CD14-positive monocyte (primary cell): ENCODE results near the gene LINC00632. TPM values are rescaled to one million over a fixed set of nuclear protein-coding genes. Genes with fewer than 3 reads are reported as not detected.

Source experiments
- DNase-seq, 3 donors: peaks; one replicate each; pipeline ENCODE4 v3.0.0-alpha.2; 2011 to 2022
- H2AFZ ChIP-seq: 2 replicates; pipeline ENCODE4 v1.6.0; 2012; ENCODE audit warnings: mild to moderate bottlenecking, low read depth, low read length, inconsistent platforms; ENCODE audit not compliant: insufficient read depth, poor library complexity, severe bottlenecking
- H3K27ac ChIP-seq, 2 donors: 1 replicate in 1 of 2; 2 replicates in 1 of 2; pipeline ENCODE4 v1.5.1; 2012 to 2013; ENCODE audit warnings: low read length in 2 of 2, control low read depth in 1 of 2, inconsistent platforms in 1 of 2, low read depth in 1 of 2, mild to moderate bottlenecking in 1 of 2
- H3K27me3 ChIP-seq, 2 donors: one replicate each; pipeline versions ENCODE4 v1.6.0 to v1.6.1; 2011 to 2013; ENCODE audit warnings: low read length in 2 of 2; ENCODE audit not compliant: control insufficient read depth in 2 of 2, insufficient read depth in 2 of 2
- H3K36me3 ChIP-seq, 2 donors: replicated peaks in 1 of 2; 1 replicate in 1 of 2; 2 replicates in 1 of 2; pipeline versions ENCODE4 v1.5.1 to v1.6.1; 2012 to 2013; ENCODE audit warnings: low read length in 2 of 2, control low read depth in 1 of 2, inconsistent platforms in 1 of 2, mild to moderate bottlenecking in 1 of 2; ENCODE audit not compliant: insufficient read depth in 2 of 2, control insufficient read depth in 1 of 2
- H3K4me1 ChIP-seq, 2 donors: 1 replicate in 1 of 2; 2 replicates in 1 of 2; pipeline versions ENCODE4 v1.5.1 to v1.6.1; 2012 to 2013; ENCODE audit warnings: low read length in 2 of 2, control low read depth in 1 of 2, inconsistent platforms in 1 of 2, mild to moderate bottlenecking in 1 of 2, moderate library complexity in 1 of 2; ENCODE audit not compliant: insufficient read depth in 2 of 2, control insufficient read depth in 1 of 2
- H3K4me2 ChIP-seq: replicated peaks from 2 replicates; pipeline ENCODE3; 2012; ENCODE audit warnings: low read length, moderate library complexity, mild to moderate bottlenecking; ENCODE audit not compliant: poor library complexity, severe bottlenecking; ENCODE audit errors: extremely low read depth
- H3K4me3 ChIP-seq, 3 experiments: fragments of 200-600 bp in 1 of 3; sonication (generic) in 1 of 3; replicated peaks in 1 of 3; 1 replicate in 2 of 3; 2 replicates in 1 of 3; pipeline ENCODE4 v1.5.1; 2011 to 2013; ENCODE audit warnings: low read length in 3 of 3, mild to moderate bottlenecking in 3 of 3, control low read depth in 2 of 3, low read depth in 2 of 3, inconsistent platforms in 1 of 3, moderate library complexity in 1 of 3
- H3K79me2 ChIP-seq: 2 replicates; pipeline ENCODE4 v1.6.0; 2012; ENCODE audit warnings: mild to moderate bottlenecking, control low read depth, inconsistent platforms, low read length, moderate library complexity; ENCODE audit not compliant: insufficient read depth
- H3K9ac ChIP-seq: 2 replicates; pipeline ENCODE4 v1.6.0; 2017; ENCODE audit warnings: low read length, mild to moderate bottlenecking; ENCODE audit not compliant: insufficient read depth, poor library complexity, severe bottlenecking
- H3K9me3 ChIP-seq, 2 donors: replicated peaks in 1 of 2; 1 replicate in 1 of 2; 2 replicates in 1 of 2; pipeline versions ENCODE4 v1.5.1 to v1.6.1; 2012 to 2013; ENCODE audit warnings: low read length in 2 of 2, control low read depth in 1 of 2; ENCODE audit not compliant: control insufficient read depth in 1 of 2, insufficient read depth in 1 of 2
- H4K20me1 ChIP-seq: 2 replicates; pipeline ENCODE4 v1.6.0; 2012; ENCODE audit warnings: mild to moderate bottlenecking, low read length, control low read depth, moderate library complexity; ENCODE audit not compliant: insufficient read depth
- H3K27ac Mint-ChIP-seq, 7 donors: one replicate each; pipeline ENCODE4 v1.8.0; 2020; ENCODE audit warnings: mild to moderate bottlenecking in 7 of 7, mixed read lengths in 7 of 7, moderate library complexity in 6 of 7, inconsistent platforms in 2 of 7
- H3K27me3 Mint-ChIP-seq, 3 donors: one replicate each; pipeline ENCODE4 v1.8.0; 2021 to 2022; ENCODE audit warnings: low read depth in 3 of 3, mild to moderate bottlenecking in 3 of 3, mixed read lengths in 3 of 3, moderate library complexity in 3 of 3, inconsistent platforms in 1 of 3
- H3K36me3 Mint-ChIP-seq, 2 donors: one replicate each; pipeline ENCODE4 v1.8.0; 2020; ENCODE audit warnings: mixed read lengths in 2 of 2, inconsistent platforms in 1 of 2, mild to moderate bottlenecking in 1 of 2
- H3K4me1 Mint-ChIP-seq: one replicate; pipeline ENCODE4 v1.8.0; 2020; ENCODE audit warnings: mild to moderate bottlenecking, mixed read lengths
- H3K4me3 Mint-ChIP-seq, 2 donors: one replicate each; pipeline ENCODE4 v1.8.0; 2020; ENCODE audit warnings: mild to moderate bottlenecking in 2 of 2, mixed read lengths in 2 of 2, moderate library complexity in 1 of 2
- H3K9me3 Mint-ChIP-seq, 7 donors: one replicate each; pipeline ENCODE4 v1.8.0; 2020 to 2022; ENCODE audit warnings: mixed read lengths in 7 of 7, mild to moderate bottlenecking in 6 of 7, moderate library complexity in 6 of 7, inconsistent platforms in 2 of 7
- CTCF ChIP-seq: fragments of 200-600 bp; IDR thresholded peaks from one replicate; pipeline ENCODE4 v1.8.0; 2022; ENCODE audit warnings: antibody characterized with exemption, mild to moderate bottlenecking
- WGBS: methylation state at CpG from one replicate; pipeline ENCODE4 v1.1.5; 2013; ENCODE audit warnings: missing lambda C conversion rate; ENCODE audit not compliant: insufficient coverage; 5-methylcytosine and 5-hydroxymethylcytosine counted together
- intact Hi-C, 2 donors: fragments of 100-400 bp; cut with micrococcal nuclease; formaldehyde crosslinking; loops; one replicate each; pipeline versions ENCODE4 v1.15.0 to v1.15.1; 2023
- polyA plus RNA-seq, 3 donors: library from polyadenylated mRNA; depleted of rRNA in 1 of 3; unstranded in 2 of 3; stranded (reverse) in 1 of 3; fragments of 300-500 nt in 2 of 3; fragments of >200 nt in 1 of 3; fragmentation: Illumina TruSeq in 2 of 3; gene quantifications; 1 replicate in 2 of 3; 2 replicates in 1 of 3; pipeline ENCODE4 v1.2.3, GENCODE V29; 2012 to 2021

LINC00632 gene
- polyA plus RNA-seq, 3 donors: not detected

DNA sequence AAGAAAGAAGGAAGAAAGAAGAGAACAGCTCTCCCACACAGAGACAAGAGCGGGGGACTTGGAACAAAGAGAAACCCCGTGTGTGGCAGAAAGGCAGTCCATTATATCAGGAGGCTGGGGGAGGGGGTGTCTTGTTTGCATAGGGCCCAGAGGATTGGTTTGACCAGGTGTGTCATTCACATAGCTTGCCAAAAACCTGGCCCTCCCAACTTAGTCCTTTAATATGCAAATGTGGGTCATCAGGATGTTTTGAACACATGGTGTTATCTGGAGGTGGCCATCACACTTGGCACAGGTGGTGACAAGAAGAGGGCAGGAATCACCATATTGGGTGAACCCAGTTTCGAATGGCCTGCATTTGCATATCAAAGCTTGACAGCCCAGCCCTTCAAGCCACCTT, 111.7 kb downstream of the LINC00632 start:
- no peaks in the 10 kb centered on the region for H3K79me2 ChIP-seq
- H3K9ac ChIP-seq: no peak overlapping the region
- peaks cover 0 to 5% (median 1%) of the 10 kb centered on the region in 3 donors for H3K27me3 Mint-ChIP-seq
- no peak overlapping the region for H3K4me2 ChIP-seq
- H3K4me1 ChIP-seq: no peaks in the 10 kb centered on the region
- intact Hi-C loops: no loop called here
- no peak for TF ChIP-seq CTCF
- DNase-seq: no peak
- H3K36me3 ChIP-seq: no peaks in the 10 kb centered on the region
- H4K20me1 ChIP-seq: no peaks in the 10 kb centered on the region
- no peak overlapping the region for H3K4me3 ChIP-seq
- H3K9me3 Mint-ChIP-seq: peaks cover 0 to 3% (median 0%) of the 10 kb centered on the region in 7 donors
- H3K27ac ChIP-seq: no peak overlapping the region
- no peak overlapping the region for H3K4me3 Mint-ChIP-seq
- no peaks in the 10 kb centered on the region for H3K36me3 Mint-ChIP-seq
- H3K27me3 ChIP-seq: no peaks in the 10 kb centered on the region
- H3K27ac Mint-ChIP-seq: no peak overlapping the region
- no CpG with 5 or more reads among the region's 3 CpGs for WGBS
- no peaks in the 10 kb centered on the region for H3K4me1 Mint-ChIP-seq
- H3K9me3 ChIP-seq: no peaks in the 10 kb centered on the region
- H2AFZ ChIP-seq: no peak overlapping the region

- WGBS: no CpG with 5 or more reads among the region's 1 CpG
- no peak overlapping the region for H3K27ac ChIP-seq
- no peak overlapping the region for H3K4me3 ChIP-seq
- H3K4me2 ChIP-seq: no peak overlapping the region
- TF ChIP-seq CTCF: no peak
- H3K4me1 Mint-ChIP-seq: no peaks in the 10 kb centered on the region
- no peak for DNase-seq
- peaks cover 0 to 2% (median 1%) of the 10 kb centered on the region in 3 donors for H3K27me3 Mint-ChIP-seq
- no peak overlapping the region for H3K4me3 Mint-ChIP-seq
- no peaks in the 10 kb centered on the region for H3K9me3 ChIP-seq
- no peaks in the 10 kb centered on the region for H4K20me1 ChIP-seq
- intact Hi-C loops: no loop called here
- no peaks in the 10 kb centered on the region for H3K36me3 Mint-ChIP-seq
- no peaks in the 10 kb centered on the region for H3K27me3 ChIP-seq
- peaks cover 0 to 3% (median 0%) of the 10 kb centered on the region in 7 donors for H3K9me3 Mint-ChIP-seq
- H3K4me1 ChIP-seq: no peaks in the 10 kb centered on the region
- H3K27ac Mint-ChIP-seq: no peak overlapping the region
- no peaks in the 10 kb centered on the region for H3K79me2 ChIP-seq
- no peak overlapping the region for H3K9ac ChIP-seq
- H3K36me3 ChIP-seq: no peaks in the 10 kb centered on the region
- no peak overlapping the region for H2AFZ ChIP-seq
Observed at GRCh38 chrX:140822184-140822583, 112.6 kb downstream of the LINC00632 start.
